SKM-1 (cell line): Measurements from ENCODE around the gene DPM3.
"Not testable (repeated sequence)": the region's sequence is repeated elsewhere in the genome, so short reads cannot be mapped to it uniquely, and the experiment has no call there.

ENCODE experiments used
- DNase-seq: peaks from one replicate; lab custom pipeline; 2025; ENCODE audit not compliant: unreplicated experiment; lab: John Stamatoyannopoulos, UW

Gene DPM3, protein sequence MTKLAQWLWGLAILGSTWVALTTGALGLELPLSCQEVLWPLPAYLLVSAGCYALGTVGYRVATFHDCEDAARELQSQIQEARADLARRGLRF

DNA sequence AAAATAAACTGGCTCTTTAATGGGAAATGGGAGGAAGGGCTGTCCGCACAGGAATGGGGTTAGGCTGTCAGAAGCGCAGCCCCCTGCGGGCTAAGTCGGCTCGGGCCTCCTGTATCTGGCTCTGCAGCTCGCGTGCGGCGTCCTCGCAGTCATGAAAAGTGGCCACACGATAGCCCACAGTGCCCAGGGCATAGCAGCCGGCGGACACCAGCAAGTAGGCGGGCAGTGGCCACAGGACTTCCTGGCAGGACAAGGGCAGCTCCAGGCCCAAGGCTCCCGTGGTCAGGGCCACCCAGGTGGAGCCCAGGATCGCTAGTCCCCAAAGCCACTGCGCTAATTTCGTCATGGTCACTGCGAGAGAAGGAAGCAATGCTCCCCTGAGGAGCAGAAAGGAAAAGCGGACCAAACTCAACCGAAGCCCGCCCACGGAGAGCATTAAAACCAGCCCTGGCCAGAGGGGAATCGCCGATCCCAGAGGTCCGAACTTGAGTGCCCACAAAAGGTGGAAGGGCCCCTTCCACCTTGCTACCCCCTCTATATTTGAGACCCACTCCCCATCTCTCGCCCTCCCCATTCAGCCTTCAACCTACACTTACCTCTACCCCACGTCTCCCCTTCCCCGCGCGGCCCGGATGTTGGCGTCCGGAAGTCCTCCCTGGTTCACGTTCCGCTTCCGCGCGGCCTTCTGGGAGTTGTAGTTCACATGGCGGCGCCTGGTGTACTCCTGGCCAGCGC, at the start of gene DPM3:
Gene DPM3, minus strand, starts transcription at position 637 of the 735 bp plus-strand sequence. Its CDS starts 291 bp downstream, at position 346.
- peak; percentile 74 for DNase-seq

DNA sequence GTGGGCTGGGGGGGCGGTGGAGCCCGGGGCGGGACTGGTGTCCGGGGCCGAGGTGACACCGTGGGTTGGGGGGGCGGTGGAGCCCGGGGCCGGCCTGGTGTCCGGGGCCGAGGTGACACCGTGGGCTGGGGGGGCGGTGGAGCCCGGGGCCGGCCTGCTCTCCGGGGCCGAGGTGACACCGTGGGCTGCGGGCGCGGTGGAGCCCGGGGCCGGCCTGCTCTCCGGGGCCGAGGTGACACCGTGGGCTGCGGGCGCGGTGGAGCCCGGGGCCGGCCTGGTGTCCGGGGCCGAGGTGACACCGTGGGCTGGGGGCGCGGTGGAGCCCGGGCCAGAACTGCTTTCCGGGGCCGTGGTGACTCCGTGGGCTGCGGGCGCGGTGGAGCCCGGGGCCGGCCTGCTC, 49.6 kb upstream of the DPM3 start:
- not testable (repeated sequence) for DNase-seq

GRCh38 chr1:155188268-155188667, 47.9 kb upstream of the DPM3 start:
- DNase-seq = no peak

- no peak for DNase-seq
Measured at GRCh38 chr1:155187456-155187891, 47.1 kb upstream of the DPM3 start.

DNA sequence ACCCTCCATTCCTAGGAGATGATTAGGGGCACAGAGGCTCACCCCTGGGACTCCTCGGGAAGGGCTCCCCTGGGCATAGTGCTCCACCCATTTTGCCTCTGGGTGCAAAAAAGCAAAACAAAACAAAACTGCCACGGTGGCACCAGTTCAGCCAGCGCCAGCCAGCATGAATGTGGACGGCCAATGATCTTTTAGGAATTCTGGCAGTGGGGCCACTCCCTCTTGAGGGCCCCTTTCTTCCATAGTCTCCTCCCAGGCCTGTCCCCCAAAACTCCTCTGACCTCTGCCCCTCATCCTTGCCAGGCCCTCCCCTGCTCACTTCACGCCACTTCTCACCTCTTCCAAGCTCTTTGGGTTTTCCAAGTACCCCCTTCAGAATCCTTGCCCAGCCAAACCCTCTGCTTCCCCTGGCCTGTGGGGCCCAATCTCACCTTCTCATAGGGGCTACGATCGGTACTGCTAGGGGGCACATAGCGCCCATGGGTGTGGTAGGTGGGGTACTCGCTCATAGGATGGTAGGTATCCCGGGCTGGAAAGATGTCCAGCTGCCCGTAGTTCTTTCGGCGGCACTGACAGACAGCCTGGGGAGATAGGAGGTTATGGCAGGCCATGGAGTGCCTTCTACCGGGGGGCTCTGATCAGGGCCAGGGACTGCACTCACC, 46.6 kb upstream of the DPM3 start:
- DNase-seq = no peak

GRCh38 chr1:155186067-155186793, 45.9 kb upstream of the DPM3 start:
- DNase-seq = no peak

DNA sequence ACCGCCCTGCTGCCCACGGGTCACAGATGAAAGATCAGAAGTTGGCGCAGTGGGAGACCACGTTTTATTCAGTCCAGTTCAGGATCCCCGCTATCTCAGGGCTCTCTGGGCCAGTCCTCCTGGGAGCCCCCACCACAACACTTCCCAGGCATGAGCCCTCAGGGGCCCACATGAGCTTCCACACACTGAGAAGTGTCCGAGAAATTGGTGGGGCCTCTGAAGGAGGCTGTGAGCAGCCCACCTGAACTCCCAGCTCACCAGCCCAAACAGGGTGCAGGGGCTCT, 45.4 kb upstream of the DPM3 start:
- no peak for DNase-seq

DNA sequence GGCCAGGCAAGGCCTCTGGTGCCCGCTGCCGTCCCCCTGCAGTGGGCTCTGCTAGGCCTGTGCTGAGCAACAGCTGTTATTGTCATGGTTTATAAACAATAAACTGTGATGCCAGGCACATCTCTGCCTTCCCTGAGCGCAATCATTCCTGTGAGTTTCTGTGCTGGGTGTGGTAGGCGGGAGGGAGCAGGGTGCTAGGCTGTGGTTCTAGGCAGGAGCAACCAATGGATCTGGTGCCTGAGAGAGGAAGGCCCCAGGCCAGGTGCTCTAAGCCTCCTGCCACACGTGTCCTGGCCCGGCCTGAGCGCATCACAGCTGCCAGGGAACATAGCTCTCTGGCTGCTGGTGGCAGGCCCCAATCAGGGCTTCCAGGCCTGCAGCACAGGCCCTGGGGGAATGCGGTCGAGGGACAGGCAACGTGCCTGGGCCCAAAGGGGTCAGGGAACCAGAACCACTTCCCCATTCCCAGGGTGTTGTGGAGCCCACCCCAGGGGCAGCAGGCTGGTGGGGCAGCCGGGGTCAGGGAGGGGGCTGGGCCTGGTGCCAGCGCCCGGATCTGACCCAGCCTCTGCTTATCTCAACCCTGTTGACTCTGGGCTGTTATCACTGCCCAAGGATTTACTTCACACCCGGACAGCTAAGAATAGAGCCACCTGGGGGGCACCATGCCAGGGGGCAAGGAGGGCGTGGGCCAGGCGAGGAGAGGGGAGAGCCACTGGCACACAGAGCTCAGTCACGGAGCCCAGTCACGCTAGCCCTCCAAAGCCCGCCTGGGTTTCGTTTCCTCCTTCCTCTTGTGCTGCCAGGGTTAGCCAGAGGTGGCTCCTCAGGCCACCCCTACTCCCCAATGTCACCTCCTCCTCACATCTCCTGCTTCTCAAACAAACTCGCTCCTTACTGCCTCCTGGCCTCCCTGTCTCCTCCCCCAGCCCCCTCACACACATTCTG, 44.8 kb upstream of the DPM3 start:
- peak; percentile 88 for DNase-seq

DNA sequence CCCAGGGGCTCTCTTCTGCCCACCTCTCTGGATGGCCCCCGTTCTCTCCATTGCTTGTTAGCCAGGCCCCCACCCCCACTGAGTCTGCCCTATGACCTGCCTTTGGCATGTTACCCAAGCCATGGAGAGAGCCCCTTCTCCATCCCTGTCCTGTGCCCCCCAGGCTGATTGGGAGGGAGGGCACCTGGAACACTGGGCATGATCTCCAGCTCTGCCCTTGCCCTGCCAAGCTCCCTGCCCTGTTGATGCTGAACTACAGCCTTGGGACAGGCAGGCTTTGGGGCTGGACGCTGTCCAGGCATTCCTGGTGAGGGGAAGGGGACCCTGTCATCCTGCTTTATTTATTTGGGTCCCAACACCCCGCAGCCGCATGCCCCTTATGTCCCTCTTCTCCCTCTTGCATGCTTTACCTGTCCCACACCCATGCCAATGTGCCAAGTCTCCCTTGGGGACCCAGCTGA, 44.0 kb upstream of the DPM3 start:
- DNase-seq = no peak

- DNase-seq = no peak
Measured at GRCh38 chr1:155183775-155184221, 43.5 kb upstream of the DPM3 start.

- no peak for DNase-seq
Measured at GRCh38 chr1:155182052-155182550, 41.8 kb upstream of the DPM3 start.

GRCh38 chr1:155181371-155182051, 41.2 kb upstream of the DPM3 start:
- DNase-seq = no peak

GRCh38 chr1:155179112-155180031, 39.0 kb upstream of the DPM3 start:
- no peak for DNase-seq

DNA sequence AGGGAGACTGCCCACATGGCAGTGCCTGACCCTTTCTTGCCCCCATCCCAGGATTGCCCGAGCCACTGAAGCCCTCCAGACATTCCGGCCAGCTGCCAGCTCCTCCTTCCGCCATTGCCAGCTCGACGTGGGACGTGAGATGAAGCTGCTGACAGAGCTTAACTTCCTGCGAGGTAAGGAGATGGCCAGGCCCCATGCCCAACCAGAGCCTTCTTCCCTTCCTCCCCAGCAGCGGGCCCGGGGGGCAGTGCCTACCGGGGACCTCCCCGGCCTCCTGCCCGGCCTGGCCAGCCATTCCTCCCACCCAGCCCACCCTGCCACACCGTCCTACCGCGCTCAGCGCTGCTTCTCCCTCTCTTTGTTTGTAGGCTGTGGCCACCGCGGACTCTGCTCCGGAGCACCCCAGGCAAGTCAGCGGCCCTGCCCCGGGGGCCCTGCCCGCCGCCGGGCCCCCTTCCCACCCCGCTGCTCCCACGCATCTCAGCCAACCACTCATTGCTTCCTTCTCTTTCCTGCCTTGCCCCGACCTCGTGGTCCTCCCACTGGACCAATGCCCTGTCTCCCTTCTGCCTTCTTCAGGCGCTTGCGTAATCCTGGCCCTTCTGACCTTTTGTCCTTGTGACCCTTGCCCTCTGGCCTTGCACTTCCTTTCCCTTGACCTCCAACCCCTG, 38.2 kb upstream of the DPM3 start:
- DNase-seq = peak; percentile 77

DNA sequence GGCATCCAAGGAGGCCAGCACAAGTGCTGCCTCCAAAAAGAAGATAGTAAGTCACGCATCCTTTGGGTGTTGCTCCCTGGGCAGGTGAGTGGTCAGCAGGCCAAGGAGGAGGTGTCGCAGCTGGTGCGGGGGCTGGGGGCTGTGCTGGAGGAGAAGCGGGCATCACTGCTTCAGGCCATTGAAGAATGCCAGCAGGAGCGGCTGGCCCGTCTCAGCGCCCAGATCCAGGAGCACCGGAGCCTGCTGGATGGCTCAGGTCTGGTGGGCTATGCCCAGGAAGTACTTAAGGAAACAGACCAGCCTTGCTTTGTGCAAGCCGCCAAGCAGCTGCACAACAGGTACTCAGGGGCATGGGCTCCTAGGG, 37.6 kb upstream of the DPM3 start:
- DNase-seq = no peak

DNA sequence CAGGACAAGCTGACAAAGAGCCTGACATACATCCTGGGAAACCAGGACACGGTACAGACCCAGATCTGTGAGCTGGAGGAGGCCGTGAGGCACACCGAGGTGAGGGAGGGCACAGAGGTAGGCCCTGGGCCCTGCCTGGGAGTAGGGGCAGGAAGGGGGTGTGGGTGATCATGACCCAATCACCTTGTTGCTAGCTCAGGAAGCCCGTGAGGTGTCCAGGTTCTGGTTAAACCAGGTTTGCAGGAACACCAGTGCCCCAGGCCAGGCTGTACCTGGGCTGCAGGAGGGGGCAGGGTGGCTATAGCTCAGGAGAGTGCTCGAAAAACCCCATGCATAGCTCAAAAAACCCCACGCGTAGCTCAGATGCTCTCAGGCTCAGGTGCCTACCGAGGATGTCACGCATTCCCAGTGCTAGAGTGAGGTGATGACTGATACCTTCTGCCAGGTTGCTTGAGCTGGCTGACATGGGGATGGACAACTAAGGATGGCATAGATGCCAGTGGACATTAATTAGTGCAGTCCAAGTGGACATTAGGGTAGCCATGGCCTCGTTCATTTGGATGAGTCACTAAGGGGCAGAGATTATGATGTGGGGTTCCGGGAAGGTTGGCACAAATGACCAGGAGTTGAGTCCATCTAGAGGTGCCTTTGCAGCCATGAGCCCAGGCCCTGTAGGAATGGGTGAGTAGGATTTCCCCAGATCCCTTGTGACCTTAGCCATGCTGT, 37.0 kb upstream of the DPM3 start:
- no peak for DNase-seq

GRCh38 chr1:155176544-155177071, 36.3 kb upstream of the DPM3 start:
- DNase-seq = peak; percentile 66
